HepG2 (cell line): ENCODE data around the gene PPP1R27. TPM values are rescaled to one million over a fixed set of nuclear protein-coding genes. Genes with fewer than 3 reads are reported as not detected.
A peak's percentile ranks its signal among the peaks of the same experiment; 100 is the strongest.

Source experiments
- AGO2 ChIP-seq: fragments of 200-400 bp; formaldehyde crosslinking; optimal IDR thresholded peaks from 2 replicates; pipeline ENCODE3; 2017; ENCODE audit warnings: mild to moderate bottlenecking, low read depth, low read length, moderate library complexity
- CREB1 ChIP-seq, 2 experiments: fragments of 450-650 bp in 1 of 2; IDR thresholded peaks; 2 replicates each; pipeline ENCODE4 v1.6.1; 2016 to 2017; ENCODE audit warnings: control low read depth in 1 of 2, mild to moderate bottlenecking in 1 of 2, missing compliant biosample characterization in 1 of 2, missing genetic modification characterization in 1 of 2
- IRF2 ChIP-seq: IDR thresholded peaks from 2 replicates; pipeline ENCODE4 v1.6.1; 2018; ENCODE audit warnings: missing genetic modification reagents, missing compliant biosample characterization
- MIXL1 ChIP-seq: IDR thresholded peaks from 2 replicates; pipeline ENCODE4 v1.6.1; 2016
- ZBTB33 ChIP-seq: sonication (generic); formaldehyde crosslinking; IDR thresholded peaks from 2 replicates; pipeline ENCODE4 v1.4.0; 2020; ENCODE audit warnings: missing genetic modification reagents
- ZBTB40 ChIP-seq, 2 experiments: fragments of 450-650 bp in 1 of 2; sonication (generic) in 1 of 2; formaldehyde crosslinking in 1 of 2; IDR thresholded peaks; 2 replicates each; pipeline versions ENCODE4 v1.6.1 to v1.8.0; 2016 to 2022; ENCODE audit warnings: antibody characterized with exemption in 1 of 2, mild to moderate bottlenecking in 1 of 2, missing genetic modification reagents in 1 of 2
- ZNF512 ChIP-seq: sonication (generic); formaldehyde crosslinking; IDR thresholded peaks from 2 replicates; pipeline ENCODE4 v1.4.0; 2020; ENCODE audit warnings: mild to moderate bottlenecking, missing genetic modification reagents
- ZNF639 ChIP-seq: conservative IDR thresholded peaks from 2 replicates; pipeline ENCODE4 v1.6.1; 2018; ENCODE audit warnings: missing genetic modification reagents
- ZNF770 ChIP-seq: sonication (generic); formaldehyde crosslinking; IDR thresholded peaks from 2 replicates; pipeline ENCODE4 v1.5.0; 2020; ENCODE audit warnings: mild to moderate bottlenecking, missing genetic modification reagents
- ZSCAN12 ChIP-seq: sonication (generic); formaldehyde crosslinking; IDR thresholded peaks from 2 replicates; pipeline ENCODE4 v1.9.0; 2021; ENCODE audit warnings: mild to moderate bottlenecking, missing genetic modification reagents
- ZSCAN20 ChIP-seq: sonication (generic); formaldehyde crosslinking; IDR thresholded peaks from 2 replicates; pipeline ENCODE4 v1.4.0; 2020; ENCODE audit warnings: missing genetic modification reagents, mild to moderate bottlenecking, borderline replicate concordance
- polyA plus RNA-seq, 8 experiments: library from polyadenylated mRNA; depleted of rRNA in 3 of 8; stranded (reverse) in 7 of 8; unstranded in 1 of 8; fragments of >200 nt; fragmentation: Illumina TruSeq in 4 of 8; extraction: Trizol in 4 of 8; gene quantifications; 2 replicates each; pipeline versions ENCODE4 v1.2.1 to v1.2.3, GENCODE V29; 2011 to 2016; ENCODE audit warnings: low read depth in 4 of 8, missing spikeins in 1 of 8, mixed read lengths in 1 of 8; ENCODE audit not compliant: insufficient read depth in 1 of 8
- total RNA-seq, 5 experiments: library from RNA; depleted of rRNA; stranded (reverse); fragments of >200 nt; fragmentation: Illumina TruSeq; extraction: Trizol; gene quantifications; 2 replicates each; pipeline ENCODE4 v1.2.3, GENCODE V29; 2016; ENCODE audit warnings: low read depth in 1 of 5

Gene PPP1R27
- total and polyA plus RNA-seq, 2 of the 13 experiments (the other 11 are each of a cell fraction or from before 2014, with no cell fraction given), result 0.17 to 1.00 TPM

GRCh38 chr17:81821603-81822311 is 13.1 kb downstream of the PPP1R27 start (continued):
- TF ChIP-seq ZBTB40 (IDR thresholded peaks at IDR 0.05) (no peak), ZBTB40 (CRISPR knock-in tag; IDR thresholded peaks at IDR 0.05) (peak; percentile 60; the same call in 1 of the 2 replicates), MIXL1 (CRISPR knock-in tag) (0 out of 2 replicates have a peak, but pooled peaks have one; percentile 54), IRF2 (CRISPR knock-in tag) (peak; percentile 69; the same call in 1 of the 2 replicates), CREB1 (IDR thresholded peaks at IDR 0.05) (no peak), CREB1 (CRISPR knock-in tag; IDR thresholded peaks at IDR 0.05) (peak; percentile 53; the same call in 1 of the 2 replicates), ZNF639 (CRISPR knock-in tag) (peak; percentile 49; the same call in 1 of the 2 replicates), ZNF512 (CRISPR knock-in tag) (no peak), ZBTB33 (CRISPR knock-in tag) (peak; percentile 94), ZSCAN20 (CRISPR knock-in tag) (peak; percentile 44; the same call in 1 of the 2 replicates), ZSCAN12 (CRISPR knock-in tag) (no peak), ZNF770 (peak; percentile 66), AGO2 (peak; percentile 96)
